22Rv1 (cell line): ENCODE measurements around the gene HOTAIR.

Experiments
- CTCF ChIP-seq: fragments of 450-650 bp; IDR thresholded peaks from 2 replicates; pipeline ENCODE4 v1.5.1; 2017; ENCODE audit warnings: mild to moderate bottlenecking
- ZFX ChIP-seq: fragments of 450-650 bp; IDR thresholded peaks from 2 replicates; pipeline ENCODE4 v1.6.1; 2017; ENCODE audit warnings: antibody characterized with exemption, borderline replicate concordance

GRCh38 chr12:53929527-53929926 lies 45.2 kb downstream of the HOTAIR start:
- TF ChIP-seq CTCF (no peak), ZFX (no peak)
